ENCODE measurements around the gene FNTB. TPM values are rescaled to one million over a fixed set of nuclear protein-coding genes. Genes with fewer than 3 reads are reported as not detected.

The FNTB gene
- total RNA-seq, 1 donor, result 3.5 TPM

GRCh38 chr14:64947710-64948611 is 38.7 kb upstream of the FNTB start:
- Histone ChIP-seq H3K4me1 (ENCODE audit: insufficient read depth, low read length) (peaks cover 15% of the 10 kb centered on the region), H3K9me3 (ENCODE audit: low read depth, low read length) (no peaks in the 10 kb centered on the region), H3K27me3 (ENCODE audit: insufficient read depth, low read length) (no peaks in the 10 kb centered on the region), H3K4me3 (ENCODE audit: low read length) (no peak overlapping the region)

GRCh38 chr14:64948612-64949210 is 38.0 kb upstream of the FNTB start:
- Histone ChIP-seq H3K4me3 (ENCODE audit: low read length) (no peak overlapping the region), H3K27me3 (ENCODE audit: insufficient read depth, low read length) (no peaks in the 10 kb centered on the region), H3K4me1 (ENCODE audit: insufficient read depth, low read length) (peaks cover 9% of the 10 kb centered on the region), H3K9me3 (ENCODE audit: low read depth, low read length) (no peaks in the 10 kb centered on the region)

- no peaks in the 10 kb centered on the region for H3K9me3 ChIP-seq (ENCODE audit: low read depth, low read length)
- H3K27me3 ChIP-seq (ENCODE audit: insufficient read depth, low read length), result no peaks in the 10 kb centered on the region
- H3K4me1 ChIP-seq (ENCODE audit: insufficient read depth, low read length), result no peaks in the 10 kb centered on the region
- H3K4me3 ChIP-seq (ENCODE audit: low read length), result no peak overlapping the region
Measured at GRCh38 chr14:64950889-64951288, 35.8 kb upstream of the FNTB start.

- Histone ChIP-seq H3K4me1 (ENCODE audit: insufficient read depth, low read length) (no peaks in the 10 kb centered on the region), H3K27me3 (ENCODE audit: insufficient read depth, low read length) (no peaks in the 10 kb centered on the region), H3K9me3 (ENCODE audit: low read depth, low read length) (no peaks in the 10 kb centered on the region), H3K4me3 (ENCODE audit: low read length) (no peak overlapping the region)
Measured at GRCh38 chr14:64951291-64951690, 35.4 kb upstream of the FNTB start.

GRCh38 chr14:64951724-64952123 is 35.0 kb upstream of the FNTB start:
- no peak overlapping the region for H3K4me3 ChIP-seq (ENCODE audit: low read length)
- H3K4me1 ChIP-seq (ENCODE audit: insufficient read depth, low read length), result no peaks in the 10 kb centered on the region
- H3K27me3 ChIP-seq (ENCODE audit: insufficient read depth, low read length), result no peaks in the 10 kb centered on the region
- H3K9me3 ChIP-seq (ENCODE audit: low read depth, low read length), result no peaks in the 10 kb centered on the region

- Histone ChIP-seq H3K9me3 (ENCODE audit: low read depth, low read length) (no peaks in the 10 kb centered on the region), H3K4me3 (ENCODE audit: low read length) (no peak overlapping the region)
Measured at GRCh38 chr14:64952598-64953309, 33.9 kb upstream of the FNTB start.

GRCh38 chr14:64953310-64953654 is 33.4 kb upstream of the FNTB start:
- H3K4me3 ChIP-seq (ENCODE audit: low read length), result no peak overlapping the region
- no peaks in the 10 kb centered on the region for H3K9me3 ChIP-seq (ENCODE audit: low read depth, low read length)
- no peaks in the 10 kb centered on the region for H3K4me1 ChIP-seq (ENCODE audit: insufficient read depth, low read length)
- H3K27me3 ChIP-seq (ENCODE audit: insufficient read depth, low read length), result no peaks in the 10 kb centered on the region

More at GRCh38 chr14:64952598-64953309, 33.9 kb upstream of the FNTB start:
- Histone ChIP-seq H3K27me3 (ENCODE audit: insufficient read depth, low read length) (no peaks in the 10 kb centered on the region), H3K4me1 (ENCODE audit: insufficient read depth, low read length) (no peaks in the 10 kb centered on the region)

GRCh38 chr14:64953661-64954060 is 33.0 kb upstream of the FNTB start:
- Histone ChIP-seq H3K9me3 (ENCODE audit: low read depth, low read length) (no peaks in the 10 kb centered on the region), H3K4me1 (ENCODE audit: insufficient read depth, low read length) (no peaks in the 10 kb centered on the region), H3K4me3 (ENCODE audit: low read length) (no peak overlapping the region), H3K27me3 (ENCODE audit: insufficient read depth, low read length) (no peaks in the 10 kb centered on the region)

- no peaks in the 10 kb centered on the region for H3K9me3 ChIP-seq (ENCODE audit: low read depth, low read length)
Measured at GRCh38 chr14:64954491-64955240, 32.0 kb upstream of the FNTB start.

GRCh38 chr14:64955297-64955696 is 31.4 kb upstream of the FNTB start:
- H3K4me1 ChIP-seq (ENCODE audit: insufficient read depth, low read length), result no peaks in the 10 kb centered on the region
- H3K4me3 ChIP-seq (ENCODE audit: low read length), result no peak overlapping the region
- no peaks in the 10 kb centered on the region for H3K9me3 ChIP-seq (ENCODE audit: low read depth, low read length)
- H3K27me3 ChIP-seq (ENCODE audit: insufficient read depth, low read length), result no peaks in the 10 kb centered on the region

More at GRCh38 chr14:64954491-64955240, 32.0 kb upstream of the FNTB start:
- Histone ChIP-seq H3K4me1 (ENCODE audit: insufficient read depth, low read length) (no peaks in the 10 kb centered on the region), H3K27me3 (ENCODE audit: insufficient read depth, low read length) (no peaks in the 10 kb centered on the region), H3K4me3 (ENCODE audit: low read length) (no peak overlapping the region)

GRCh38 chr14:64956697-64957406 is 29.8 kb upstream of the FNTB start:
- Histone ChIP-seq H3K27me3 (ENCODE audit: insufficient read depth, low read length) (no peaks in the 10 kb centered on the region), H3K9me3 (ENCODE audit: low read depth, low read length) (no peaks in the 10 kb centered on the region), H3K4me3 (ENCODE audit: low read length) (no peak overlapping the region)

GRCh38 chr14:64958201-64958600 is 28.5 kb upstream of the FNTB start:
- Histone ChIP-seq H3K4me3 (ENCODE audit: low read length) (no peak overlapping the region), H3K4me1 (ENCODE audit: insufficient read depth, low read length) (no peaks in the 10 kb centered on the region), H3K27me3 (ENCODE audit: insufficient read depth, low read length) (no peaks in the 10 kb centered on the region)

More at GRCh38 chr14:64956697-64957406, 29.8 kb upstream of the FNTB start:
- no peaks in the 10 kb centered on the region for H3K4me1 ChIP-seq (ENCODE audit: insufficient read depth, low read length)

GRCh38 chr14:64958743-64959142 is 28.0 kb upstream of the FNTB start:
- Histone ChIP-seq H3K4me1 (ENCODE audit: insufficient read depth, low read length) (no peaks in the 10 kb centered on the region), H3K9me3 (ENCODE audit: low read depth, low read length) (no peaks in the 10 kb centered on the region), H3K4me3 (ENCODE audit: low read length) (no peak overlapping the region), H3K27me3 (ENCODE audit: insufficient read depth, low read length) (no peaks in the 10 kb centered on the region)

More at GRCh38 chr14:64958201-64958600, 28.5 kb upstream of the FNTB start:
- H3K9me3 ChIP-seq (ENCODE audit: low read depth, low read length), result no peaks in the 10 kb centered on the region

- Histone ChIP-seq H3K27me3 (ENCODE audit: insufficient read depth, low read length) (no peaks in the 10 kb centered on the region), H3K9me3 (ENCODE audit: low read depth, low read length) (no peaks in the 10 kb centered on the region), H3K4me3 (ENCODE audit: low read length) (no peak overlapping the region), H3K4me1 (ENCODE audit: insufficient read depth, low read length) (no peaks in the 10 kb centered on the region)
Measured at GRCh38 chr14:64960762-64961276, 25.9 kb upstream of the FNTB start.
